Keratinocyte (primary cell): ENCODE data around the gene PRKN. TPM values are rescaled to one million over a fixed set of nuclear protein-coding genes. Genes with fewer than 3 reads are reported as not detected.

Experiments
- DNase-seq: peaks from one replicate; pipeline ENCODE4 v3.0.0-alpha.2; 2011; ENCODE audit warnings: low read depth, missing footprints, low spot score
- FAIRE-seq: peaks from 2 replicates; lab custom pipeline; 2011; peaks lifted over from hg19 to GRCh38; lab: Jason Lieb, UNC
- H2AFZ ChIP-seq: 2 replicates; pipeline ENCODE4 v1.6.0; 2012; ENCODE audit warnings: low read length, control low read depth, inconsistent platforms; ENCODE audit not compliant: control insufficient read depth
- H3K27ac ChIP-seq: 2 replicates; pipeline ENCODE4 v1.5.1; 2011; ENCODE audit warnings: low read length; ENCODE audit not compliant: control insufficient read depth, insufficient read depth
- H3K27me3 ChIP-seq: 3 replicates; pipeline ENCODE4 v1.6.0; 2011; ENCODE audit warnings: low read length; ENCODE audit not compliant: control insufficient read depth, insufficient read depth; ENCODE audit errors: extremely low read depth
- H3K36me3 ChIP-seq, 2 experiments: 2 replicates in 1 of 2; 3 replicates in 1 of 2; pipeline ENCODE4 v1.5.1; 2011; ENCODE audit warnings: low read length in 2 of 2, mild to moderate bottlenecking in 1 of 2; ENCODE audit not compliant: control insufficient read depth in 2 of 2, insufficient read depth in 2 of 2; ENCODE audit errors: extremely low read depth in 1 of 2
- H3K4me1 ChIP-seq: 3 replicates; pipeline ENCODE4 v1.5.1; 2011; ENCODE audit warnings: low read length; ENCODE audit not compliant: control insufficient read depth, insufficient read depth; ENCODE audit errors: extremely low read depth
- H3K4me2 ChIP-seq: 3 replicates; pipeline ENCODE4 v1.6.0; 2011; ENCODE audit warnings: low read depth, low read length; ENCODE audit not compliant: control insufficient read depth, insufficient read depth; ENCODE audit errors: extremely low read depth
- H3K4me3 ChIP-seq, 3 experiments: fragments of 200-600 bp in 1 of 3; sonication (generic) in 1 of 3; 2 replicates in 2 of 3; 3 replicates in 1 of 3; pipeline ENCODE4 v1.5.1; 2011 to 2016; ENCODE audit warnings: low read length in 3 of 3, mild to moderate bottlenecking in 3 of 3, control low read depth in 2 of 3, inconsistent platforms in 1 of 3, low read depth in 1 of 3, mixed read lengths in 1 of 3, mixed run types in 1 of 3, moderate library complexity in 1 of 3; ENCODE audit not compliant: control insufficient read depth in 2 of 3, insufficient read depth in 2 of 3; ENCODE audit errors: extremely low read depth in 1 of 3
- H3K79me2 ChIP-seq: 2 replicates; pipeline ENCODE4 v1.6.0; 2012; ENCODE audit warnings: low read length; ENCODE audit not compliant: control insufficient read depth, insufficient read depth
- H3K9ac ChIP-seq: 3 replicates; pipeline ENCODE4 v1.6.0; 2011; ENCODE audit warnings: low read length; ENCODE audit not compliant: control insufficient read depth, insufficient read depth; ENCODE audit errors: extremely low read depth
- H3K9me1 ChIP-seq: 3 replicates; pipeline ENCODE4 v1.6.0; 2011; ENCODE audit warnings: low read length; ENCODE audit not compliant: control insufficient read depth, insufficient read depth; ENCODE audit errors: extremely low read depth
- H3K9me3 ChIP-seq: 2 replicates; pipeline ENCODE4 v1.5.1; 2012; ENCODE audit warnings: low read depth, low read length; ENCODE audit not compliant: control insufficient read depth
- H4K20me1 ChIP-seq: 3 replicates; pipeline ENCODE4 v1.6.0; 2011; ENCODE audit warnings: low read length; ENCODE audit not compliant: control insufficient read depth, insufficient read depth; ENCODE audit errors: extremely low read depth
- EZH2 ChIP-seq: IDR thresholded peaks from one replicate; pipeline ENCODE4 v1.6.1; 2012; ENCODE audit warnings: inconsistent platforms, mild to moderate bottlenecking, low read length, moderate library complexity
- dilution Hi-C: fragments of 300-500 bp; cut with MboI; formaldehyde crosslinking; loops from one replicate; pipeline ENCODE4 v1.7.0; 2020; ENCODE audit warnings: low sequenced_read_pairs; ENCODE audit not compliant: extremely low pct_ligation_motif_present
- polyA plus RNA-seq, 5 experiments: library from polyadenylated mRNA; depleted of rRNA in 3 of 5; stranded (reverse) in 3 of 5; stranded (forward) in 1 of 5; unstranded in 1 of 5; fragments of >200 nt; gene quantifications; 1 replicate in 1 of 5; 2 replicates in 3 of 5; 3 replicates in 1 of 5; pipeline versions ENCODE4 v1.2.1 to v1.2.3, GENCODE V29; 2011 to 2012; ENCODE audit warnings: missing spikeins in 2 of 5, low read depth in 1 of 5, low replicate concordance in 1 of 5
- TF ChIP-seq, protein P1 (sequence below), 3 experiments: IDR thresholded peaks in 1 of 3; conservative IDR thresholded peaks in 1 of 3; optimal IDR thresholded peaks in 1 of 3; 2 replicates in 2 of 3; 3 replicates in 1 of 3; pipeline versions ENCODE3 to v1.5.1; 2011; ENCODE audit warnings: low read length in 3 of 3, mild to moderate bottlenecking in 3 of 3, moderate library complexity in 2 of 3, control low read depth in 1 of 3, inconsistent platforms in 1 of 3; ENCODE audit not compliant: insufficient read depth in 2 of 3; ENCODE audit errors: extremely low read depth in 1 of 3

PRKN gene
- polyA plus RNA-seq, 1 donor (not counting 4 experiments of a cell fraction or from before 2014, with no cell fraction given), result 0.67 TPM

DNA sequence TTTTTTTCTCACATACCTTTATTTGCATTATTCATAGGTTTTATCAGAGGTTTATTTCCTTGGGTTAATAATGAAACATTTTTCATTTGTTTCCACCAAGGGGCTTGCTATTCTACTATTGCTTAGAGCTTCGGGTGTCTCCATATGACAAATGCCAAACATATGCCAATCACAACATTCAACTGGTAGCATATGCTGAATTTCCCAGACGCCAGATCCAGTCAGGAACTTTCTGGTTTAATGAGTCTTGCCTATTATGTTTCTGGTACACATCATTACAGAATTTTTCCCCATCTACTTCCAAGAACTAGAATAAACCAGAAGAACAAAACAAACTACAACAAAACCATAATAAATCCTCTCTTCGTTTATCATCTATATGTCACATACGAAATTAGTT, 180.7 kb downstream of the PRKN start:
- H3K4me3 ChIP-seq, result no peak overlapping the region
- no peak overlapping the region for H3K4me2 ChIP-seq
- H3K9ac ChIP-seq, result no peak overlapping the region
- DNase-seq, result no peak
- no peaks in the 10 kb centered on the region for H3K36me3 ChIP-seq
- no peaks in the 10 kb centered on the region for H3K79me2 ChIP-seq
- H3K9me3 ChIP-seq, result no peaks in the 10 kb centered on the region
- H2AFZ ChIP-seq, result no peak overlapping the region
- H3K4me1 ChIP-seq, result no peaks in the 10 kb centered on the region
- H3K9me1 ChIP-seq, result no peaks in the 10 kb centered on the region
- no peaks in the 10 kb centered on the region for H3K27me3 ChIP-seq
- TF ChIP-seq EZH2, result no peak
- TF ChIP-seq, protein P1, sequence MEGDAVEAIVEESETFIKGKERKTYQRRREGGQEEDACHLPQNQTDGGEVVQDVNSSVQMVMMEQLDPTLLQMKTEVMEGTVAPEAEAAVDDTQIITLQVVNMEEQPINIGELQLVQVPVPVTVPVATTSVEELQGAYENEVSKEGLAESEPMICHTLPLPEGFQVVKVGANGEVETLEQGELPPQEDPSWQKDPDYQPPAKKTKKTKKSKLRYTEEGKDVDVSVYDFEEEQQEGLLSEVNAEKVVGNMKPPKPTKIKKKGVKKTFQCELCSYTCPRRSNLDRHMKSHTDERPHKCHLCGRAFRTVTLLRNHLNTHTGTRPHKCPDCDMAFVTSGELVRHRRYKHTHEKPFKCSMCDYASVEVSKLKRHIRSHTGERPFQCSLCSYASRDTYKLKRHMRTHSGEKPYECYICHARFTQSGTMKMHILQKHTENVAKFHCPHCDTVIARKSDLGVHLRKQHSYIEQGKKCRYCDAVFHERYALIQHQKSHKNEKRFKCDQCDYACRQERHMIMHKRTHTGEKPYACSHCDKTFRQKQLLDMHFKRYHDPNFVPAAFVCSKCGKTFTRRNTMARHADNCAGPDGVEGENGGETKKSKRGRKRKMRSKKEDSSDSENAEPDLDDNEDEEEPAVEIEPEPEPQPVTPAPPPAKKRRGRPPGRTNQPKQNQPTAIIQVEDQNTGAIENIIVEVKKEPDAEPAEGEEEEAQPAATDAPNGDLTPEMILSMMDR (optimal IDR thresholded peaks at IDR 0.05 in 1 of 3, IDR thresholded peaks at IDR 0.05 in 1 of 3, conservative IDR thresholded peaks at IDR 0.05 in 1 of 3; ENCODE audit: extremely low read depth in 1 of 3, insufficient read depth in 2 of 3, low read length in 3 of 3), result no peak
- FAIRE-seq, result no peak
- H4K20me1 ChIP-seq, result no peaks in the 10 kb centered on the region
- H3K27ac ChIP-seq, result no peak overlapping the region
- dilution Hi-C loops, result no loop called here

- H3K4me2 ChIP-seq, result no peak overlapping the region
- H3K4me3 ChIP-seq, result no peak overlapping the region
- no peaks in the 10 kb centered on the region for H3K9me1 ChIP-seq
- no peaks in the 10 kb centered on the region for H3K36me3 ChIP-seq
- dilution Hi-C loops, result no loop called here
- H4K20me1 ChIP-seq, result no peaks in the 10 kb centered on the region
- no peaks in the 10 kb centered on the region for H3K4me1 ChIP-seq
- no peak overlapping the region for H3K27ac ChIP-seq
- FAIRE-seq, result no peak
- no peaks in the 10 kb centered on the region for H3K79me2 ChIP-seq
- no peaks in the 10 kb centered on the region for H3K27me3 ChIP-seq
- no peak for DNase-seq
- TF ChIP-seq, protein P1 (optimal IDR thresholded peaks at IDR 0.05 in 1 of 3, IDR thresholded peaks at IDR 0.05 in 1 of 3, conservative IDR thresholded peaks at IDR 0.05 in 1 of 3; ENCODE audit: extremely low read depth in 1 of 3, insufficient read depth in 2 of 3, low read length in 3 of 3), result no peak
- no peak for TF ChIP-seq EZH2
- no peaks in the 10 kb centered on the region for H3K9me3 ChIP-seq
- H3K9ac ChIP-seq, result no peak overlapping the region
- H2AFZ ChIP-seq, result no peak overlapping the region
These were observed 184.3 kb downstream of the PRKN start for GRCh38 chr6:162543221-162543620.
